Measurements from ENCODE around the gene JUNB.

JUNB gene

DNA sequence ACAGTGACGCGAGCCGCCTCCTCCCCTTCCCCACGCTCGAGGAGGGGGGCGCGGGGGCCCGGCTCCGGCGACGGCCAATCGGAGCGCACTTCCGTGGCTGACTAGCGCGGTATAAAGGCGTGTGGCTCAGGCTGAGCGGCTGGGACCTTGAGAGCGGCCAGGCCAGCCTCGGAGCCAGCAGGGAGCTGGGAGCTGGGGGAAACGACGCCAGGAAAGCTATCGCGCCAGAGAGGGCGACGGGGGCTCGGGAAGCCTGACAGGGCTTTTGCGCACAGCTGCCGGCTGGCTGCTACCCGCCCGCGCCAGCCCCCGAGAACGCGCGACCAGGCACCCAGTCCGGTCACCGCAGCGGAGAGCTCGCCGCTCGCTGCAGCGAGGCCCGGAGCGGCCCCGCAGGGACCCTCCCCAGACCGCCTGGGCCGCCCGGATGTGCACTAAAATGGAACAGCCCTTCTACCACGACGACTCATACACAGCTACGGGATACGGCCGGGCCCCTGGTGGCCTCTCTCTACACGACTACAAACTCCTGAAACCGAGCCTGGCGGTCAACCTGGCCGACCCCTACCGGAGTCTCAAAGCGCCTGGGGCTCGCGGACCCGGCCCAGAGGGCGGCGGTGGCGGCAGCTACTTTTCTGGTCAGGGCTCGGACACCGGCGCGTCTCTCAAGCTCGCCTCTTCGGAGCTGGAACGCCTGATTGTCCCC lies at the start of gene JUNB:
Gene JUNB (plus strand): TSS at position 142 of the 706 bp plus-strand sequence. CDS start 286 bp downstream, at position 428.
- DNase-seq (ENCODE audit: low spot score), result peak; percentile 98

DNA sequence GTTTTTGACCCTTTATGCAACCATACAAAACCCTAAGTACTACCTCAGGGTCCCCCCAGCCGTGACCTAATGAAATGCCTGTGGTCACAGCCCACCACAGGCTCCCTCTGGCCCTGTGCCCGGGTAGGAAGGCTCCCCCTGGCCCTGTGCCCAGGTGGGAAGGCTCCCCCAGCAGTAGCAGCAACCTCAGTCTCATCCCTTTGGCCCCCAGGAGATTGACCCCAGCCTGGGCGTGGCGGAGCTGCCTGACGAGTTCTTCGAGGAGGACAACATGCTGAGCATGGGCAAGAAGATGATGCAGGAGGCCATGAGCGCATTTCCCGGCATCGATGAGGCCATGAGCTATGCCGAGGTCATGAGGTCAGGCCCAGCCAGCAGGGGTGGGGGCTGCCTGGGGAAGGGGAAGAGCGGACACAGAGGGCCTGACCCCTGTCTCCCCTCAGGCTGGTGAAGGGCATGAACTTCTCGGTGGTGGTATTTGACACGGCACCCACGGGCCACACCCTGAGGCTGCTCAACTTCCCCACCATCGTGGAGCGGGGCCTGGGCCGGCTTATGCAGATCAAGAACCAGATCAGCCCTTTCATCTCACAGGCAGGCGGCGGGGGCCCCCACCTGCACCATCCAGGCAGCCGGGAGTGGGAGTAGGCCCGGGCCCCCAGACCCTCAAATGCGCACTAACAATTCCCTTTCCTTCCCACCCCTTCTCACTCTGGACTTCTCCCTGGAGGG lies 46.0 kb upstream of the JUNB start:
- no peak for DNase-seq (ENCODE audit: low spot score)

DNA sequence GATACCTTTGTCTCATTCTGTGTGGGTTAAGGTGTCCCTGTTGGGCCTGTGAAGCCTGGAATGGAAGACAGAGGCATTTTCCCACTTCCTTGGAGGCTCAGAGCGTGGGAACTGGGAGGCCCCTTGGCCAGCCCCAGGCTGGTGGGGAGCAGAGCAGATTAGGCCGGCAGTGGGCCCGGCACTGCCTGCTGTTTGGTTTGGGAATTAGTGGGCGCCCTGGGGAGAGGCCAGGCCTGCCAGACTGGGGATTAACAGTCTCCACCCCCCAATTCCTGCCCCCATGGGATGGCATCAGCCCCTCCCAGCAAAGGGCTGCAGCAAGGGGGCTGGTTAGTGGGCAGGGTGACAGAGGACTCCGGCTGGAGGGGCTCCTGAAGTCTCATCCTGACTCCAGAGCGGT lies 42.8 kb upstream of the JUNB start:
- no peak for DNase-seq (ENCODE audit: low spot score)

DNA sequence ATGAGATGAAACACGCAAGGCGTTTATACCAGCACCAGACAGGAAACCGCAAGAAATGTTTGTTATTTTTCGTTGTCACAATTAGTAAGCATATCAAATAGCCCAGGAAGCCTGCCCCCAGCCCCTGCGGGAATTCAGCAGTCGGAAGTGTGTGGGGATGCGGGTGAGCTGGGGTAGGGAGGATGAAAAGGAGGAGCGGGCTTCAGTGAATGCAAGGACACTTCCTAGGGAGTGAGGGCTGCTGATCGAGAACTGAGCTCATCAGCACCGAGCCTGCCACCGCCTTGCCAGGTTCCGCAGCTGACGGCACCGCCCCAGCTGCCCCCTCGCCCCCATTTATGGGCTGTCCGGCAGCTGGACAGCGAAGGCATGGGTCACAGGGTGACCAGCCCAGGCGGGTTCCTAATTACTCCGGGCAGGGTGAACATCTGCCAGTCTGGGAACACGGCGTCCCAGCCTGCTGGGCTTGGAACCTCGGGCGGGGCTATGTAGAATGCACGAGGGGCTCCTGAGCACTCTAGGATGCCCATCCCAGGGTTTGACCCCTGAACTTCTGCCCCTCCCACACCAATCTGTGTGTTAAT lies 41.3 kb upstream of the JUNB start:
- no peak for DNase-seq (ENCODE audit: low spot score)

DNA sequence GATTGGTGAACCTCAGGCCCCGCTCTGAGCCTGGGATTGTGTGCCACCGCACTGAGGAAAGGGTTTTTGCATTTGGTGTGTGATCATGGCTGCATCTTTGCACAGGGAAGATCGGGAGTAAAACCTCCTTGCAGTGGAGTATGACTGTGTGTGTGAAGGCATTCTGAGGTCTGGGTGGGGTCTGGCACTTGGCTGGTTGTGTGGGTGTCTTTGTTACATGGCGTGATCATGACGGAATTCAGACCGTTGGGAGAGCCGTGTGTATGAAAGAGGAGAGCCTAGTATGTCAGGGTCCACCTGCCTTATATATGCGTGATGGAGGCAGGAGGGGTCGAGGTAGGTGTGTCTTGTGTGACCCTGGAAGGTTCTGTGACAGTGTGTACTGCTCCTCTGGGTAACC lies 40.4 kb upstream of the JUNB start:
- no peak for DNase-seq (ENCODE audit: low spot score)

DNA sequence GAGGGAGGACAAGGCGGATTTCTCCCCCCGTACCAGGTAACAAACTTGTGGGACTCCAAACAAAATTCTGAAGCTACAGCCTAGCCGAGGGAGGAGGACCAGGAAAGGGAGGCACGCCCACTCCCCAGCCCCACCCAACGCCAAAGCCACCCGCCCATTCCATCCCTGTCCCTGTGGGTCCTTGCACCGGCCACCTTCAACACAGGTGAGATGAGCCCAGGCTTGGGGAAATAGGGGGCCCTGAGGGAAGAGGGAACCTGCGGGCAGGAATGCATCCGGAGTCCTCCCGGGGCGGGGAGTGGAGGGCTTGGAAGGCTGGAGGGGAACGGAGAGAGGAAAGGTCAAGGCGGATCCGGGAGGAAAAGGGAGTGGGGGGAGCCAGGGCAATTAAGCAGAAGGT lies 39.7 kb upstream of the JUNB start, which contains the start of gene BEST2:
Gene BEST2 (plus strand): TSS at position 157 of the 400 bp plus-strand sequence. CDS start 802 bp downstream, outside the sequence.
- no peak for DNase-seq (ENCODE audit: low spot score)

DNA sequence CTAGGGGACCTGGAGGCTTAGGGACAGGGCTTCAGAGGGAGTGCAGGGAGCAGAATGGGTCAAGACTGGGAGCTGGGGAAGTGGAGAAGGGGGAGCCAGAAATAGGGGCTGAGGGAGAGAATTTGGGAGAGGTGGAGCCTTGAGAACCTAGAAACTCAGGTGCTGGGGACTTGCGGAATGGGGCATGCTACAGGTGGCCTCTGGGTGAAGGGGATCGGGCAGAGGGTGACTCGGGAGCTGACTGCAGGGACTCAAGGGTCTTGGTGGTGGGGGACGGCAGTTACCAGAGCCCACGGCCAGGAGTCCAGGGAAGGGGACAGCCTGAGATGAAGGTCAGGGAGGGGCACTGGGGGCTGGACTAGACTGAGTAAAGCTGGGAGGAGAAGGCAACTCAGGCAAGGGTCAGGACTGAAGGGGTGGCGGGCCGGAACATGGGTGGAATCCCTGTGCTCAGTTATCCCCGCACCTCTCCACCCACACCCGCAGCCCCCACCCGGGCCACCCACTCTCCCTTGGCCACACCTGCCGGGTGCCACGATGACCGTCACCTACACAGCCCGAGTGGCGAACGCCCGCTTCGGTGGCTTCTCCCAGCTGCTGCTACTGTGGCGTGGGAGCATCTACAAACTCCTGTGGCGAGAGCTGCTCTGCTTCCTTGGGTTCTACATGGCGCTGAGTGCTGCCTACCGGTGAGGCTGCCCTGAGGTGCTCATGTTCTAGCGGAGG lies 39.1 kb upstream of the JUNB start:
- DNase-seq (ENCODE audit: low spot score), result no peak

DNA sequence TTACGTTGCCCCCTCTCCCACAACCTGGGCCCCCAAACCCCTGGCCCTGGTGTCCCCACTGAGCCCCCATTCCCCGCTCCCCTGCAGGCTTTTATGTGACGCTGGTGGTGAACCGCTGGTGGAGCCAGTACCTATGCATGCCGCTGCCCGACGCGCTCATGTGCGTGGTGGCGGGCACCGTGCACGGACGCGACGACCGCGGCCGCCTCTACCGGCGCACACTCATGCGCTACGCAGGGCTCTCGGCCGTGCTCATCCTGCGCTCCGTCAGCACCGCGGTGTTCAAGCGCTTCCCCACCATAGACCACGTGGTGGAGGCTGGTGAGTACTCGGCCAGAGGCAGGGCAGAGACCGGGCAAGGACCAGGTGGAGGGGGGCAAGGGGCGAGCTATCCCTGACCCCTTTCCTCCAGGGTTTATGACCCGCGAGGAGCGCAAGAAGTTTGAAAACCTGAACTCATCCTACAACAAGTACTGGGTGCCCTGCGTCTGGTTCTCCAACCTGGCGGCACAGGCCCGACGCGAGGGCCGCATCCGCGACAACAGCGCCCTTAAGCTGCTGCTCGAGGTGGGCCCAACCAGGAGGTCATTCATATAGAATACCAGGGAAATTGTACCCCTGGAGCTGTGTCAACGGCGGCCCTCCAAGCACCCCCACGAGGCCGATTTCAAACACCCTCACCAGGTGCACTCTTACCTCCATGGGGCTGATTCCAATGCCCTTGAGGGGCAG lies 36.7 kb upstream of the JUNB start:
- no peak for DNase-seq (ENCODE audit: low spot score)

DNA sequence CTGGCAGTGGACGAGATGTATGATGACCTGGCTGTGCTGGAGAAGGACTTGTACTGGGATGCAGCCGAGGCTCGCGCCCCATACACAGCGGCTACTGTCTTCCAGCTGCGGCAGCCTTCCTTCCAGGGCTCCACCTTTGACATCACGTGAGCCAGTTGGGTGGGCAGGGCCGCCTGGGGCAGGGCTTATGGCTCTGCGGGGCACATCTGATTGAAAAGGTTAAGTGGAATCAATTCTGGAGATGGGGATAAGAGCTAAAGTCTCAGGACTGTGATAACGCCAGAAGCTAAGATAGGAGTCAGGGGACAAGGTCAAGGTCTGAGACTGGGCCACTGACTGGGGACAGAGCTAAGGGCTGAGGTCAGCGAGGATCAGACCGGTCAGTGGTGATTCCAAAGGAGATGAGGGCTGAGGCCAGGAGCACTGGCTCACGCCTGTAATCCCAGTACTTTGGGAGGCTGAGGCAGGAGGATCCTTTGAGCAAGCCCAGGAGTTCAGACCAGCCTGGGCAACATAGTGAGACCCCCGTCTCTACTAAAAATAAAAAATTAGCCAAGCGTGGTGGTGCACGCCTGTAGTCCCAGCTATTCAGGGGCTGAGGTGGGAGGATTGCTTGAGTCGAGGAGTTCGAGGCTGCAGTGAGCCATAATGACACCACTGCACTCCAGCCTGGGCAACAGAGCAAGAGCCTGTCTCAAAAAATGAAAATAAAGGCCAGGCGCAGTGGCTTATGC lies 35.0 kb upstream of the JUNB start:
- no peak for DNase-seq (ENCODE audit: low spot score)

DNA sequence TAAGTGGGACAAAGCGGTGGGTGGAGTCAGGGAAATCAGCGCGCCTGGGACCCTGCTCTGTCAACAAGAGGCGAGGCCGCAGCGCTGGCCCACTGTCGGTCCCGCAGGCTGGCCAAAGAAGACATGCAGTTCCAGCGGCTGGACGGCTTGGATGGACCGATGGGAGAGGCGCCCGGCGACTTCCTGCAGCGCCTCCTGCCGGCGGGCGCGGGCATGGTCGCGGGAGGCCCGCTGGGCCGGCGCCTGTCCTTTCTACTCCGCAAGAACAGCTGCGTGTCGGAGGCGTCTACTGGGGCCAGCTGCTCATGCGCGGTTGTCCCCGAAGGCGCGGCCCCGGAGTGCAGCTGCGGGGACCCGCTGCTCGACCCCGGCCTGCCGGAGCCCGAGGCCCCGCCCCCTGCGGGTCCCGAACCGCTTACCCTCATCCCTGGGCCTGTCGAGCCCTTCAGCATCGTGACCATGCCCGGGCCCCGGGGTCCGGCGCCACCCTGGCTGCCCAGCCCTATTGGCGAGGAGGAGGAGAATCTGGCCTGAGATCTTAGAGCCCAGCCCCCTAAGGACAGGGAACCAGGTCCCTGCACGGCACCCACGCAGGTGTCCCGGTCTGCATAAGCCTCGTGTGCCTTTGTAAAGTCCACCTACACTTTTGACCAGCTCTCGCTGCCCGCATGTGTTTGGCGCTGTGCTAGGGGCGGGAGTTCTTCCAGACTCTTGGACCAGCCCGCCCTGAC lies 33.6 kb upstream of the JUNB start:
- peak; percentile 43 for DNase-seq (ENCODE audit: low spot score)

DNA sequence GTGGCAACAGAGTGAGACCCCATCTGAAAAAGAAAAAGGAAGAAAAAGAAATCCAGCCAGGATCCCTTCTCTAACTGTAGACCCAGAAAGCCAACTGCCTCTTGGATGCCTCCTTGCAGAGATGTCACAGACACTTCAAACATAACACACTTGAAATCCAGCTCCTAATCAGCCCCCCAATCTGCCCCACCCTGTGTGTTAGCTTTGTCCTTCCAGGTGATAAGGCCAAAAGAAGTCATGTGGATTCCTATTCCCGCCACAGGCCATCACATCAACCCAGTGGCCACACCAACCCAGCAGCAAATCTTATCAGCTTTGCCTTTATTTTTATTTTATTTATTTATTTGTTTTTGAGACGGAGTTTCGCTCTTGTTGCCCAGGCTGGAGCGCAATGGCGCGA lies 31.6 kb upstream of the JUNB start:
- no peak for DNase-seq (ENCODE audit: low spot score)

DNA sequence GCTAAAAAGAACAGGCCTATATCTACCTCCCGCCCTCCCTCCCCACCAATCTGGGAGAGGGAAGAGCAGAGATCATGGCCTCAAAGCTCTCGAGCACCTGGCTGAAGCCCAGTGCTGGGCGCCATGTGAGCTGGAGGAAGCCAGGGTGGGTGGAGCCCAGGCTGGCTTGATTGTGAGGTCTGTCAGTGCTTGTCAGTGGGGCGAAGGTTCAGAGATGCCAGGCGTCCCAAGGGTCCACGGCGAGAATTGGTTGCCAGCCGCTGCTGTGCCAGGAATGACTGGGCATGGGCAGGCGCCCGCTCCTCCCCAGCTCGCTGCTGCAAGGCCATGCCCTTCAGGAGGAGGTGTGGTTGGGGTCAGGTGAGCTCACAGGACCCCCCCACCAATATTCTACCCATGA lies 28.2 kb upstream of the JUNB start:
- no peak for DNase-seq (ENCODE audit: low spot score)

DNA sequence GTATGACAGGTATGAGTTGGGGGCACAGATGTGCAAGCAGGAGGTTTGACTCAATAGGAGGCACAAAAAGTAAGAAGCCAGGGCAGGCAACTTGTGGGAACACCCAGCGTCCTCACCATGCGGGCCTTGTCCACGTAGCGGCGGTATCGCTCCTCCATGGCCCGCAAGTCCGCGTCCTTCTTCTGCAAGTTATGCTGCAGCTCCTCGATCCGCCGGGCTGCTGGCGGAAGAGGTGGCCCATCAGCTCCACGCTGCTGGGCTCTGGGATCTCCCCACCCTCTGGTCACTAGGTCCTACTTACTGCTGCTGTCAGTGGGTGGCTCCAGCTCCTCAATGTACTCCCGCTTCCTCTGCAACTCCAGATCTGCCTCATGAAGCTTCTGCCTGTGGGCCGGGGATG lies 26.6 kb upstream of the JUNB start:
- no peak for DNase-seq (ENCODE audit: low spot score)

DNA sequence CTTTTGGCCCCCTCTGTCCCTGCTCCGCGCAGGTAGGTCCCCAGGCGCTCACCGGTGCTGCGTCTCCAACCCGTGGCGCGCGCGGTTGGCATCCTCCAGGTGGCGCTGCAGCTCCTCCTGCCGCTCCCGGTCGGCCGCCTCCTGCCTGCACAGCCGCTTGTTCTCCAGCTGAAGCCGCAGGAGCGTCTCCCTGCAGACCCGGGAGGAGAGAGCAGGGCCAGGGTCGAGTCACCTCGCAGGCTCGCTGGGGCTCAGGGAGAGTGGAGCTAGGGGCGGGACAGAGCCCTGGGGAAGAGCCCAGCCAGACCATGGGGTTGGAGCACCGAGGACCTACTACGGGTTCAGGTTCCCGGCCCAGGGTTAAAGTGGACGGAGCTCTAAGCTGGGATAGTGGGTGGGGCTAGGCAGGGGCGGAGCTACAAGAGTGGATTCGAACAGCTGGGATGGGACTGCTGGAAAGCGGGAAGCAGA lies 25.2 kb upstream of the JUNB start:
- peak; percentile 65 for DNase-seq (ENCODE audit: low spot score)

DNA sequence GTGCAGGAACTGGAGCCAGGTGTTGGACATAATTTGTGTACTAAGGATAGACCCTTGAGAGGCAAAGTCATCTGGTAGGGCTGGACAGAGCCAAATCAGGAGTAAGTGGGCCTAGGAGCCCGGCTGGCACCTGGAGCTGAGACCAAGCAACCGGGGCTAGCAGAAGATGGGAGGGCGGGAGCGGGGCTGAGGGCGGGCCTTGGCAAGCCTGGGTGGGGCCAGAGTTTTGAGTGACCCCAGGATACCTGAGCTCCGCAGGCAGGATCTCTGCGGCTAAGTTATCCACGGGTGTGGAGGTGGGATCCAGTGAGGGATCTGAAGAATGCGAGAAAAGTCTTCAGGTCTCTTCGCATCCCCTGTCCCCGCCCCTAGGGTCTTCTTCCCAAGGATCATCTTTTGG lies 24.1 kb upstream of the JUNB start:
- DNase-seq (ENCODE audit: low spot score), result no peak

DNA sequence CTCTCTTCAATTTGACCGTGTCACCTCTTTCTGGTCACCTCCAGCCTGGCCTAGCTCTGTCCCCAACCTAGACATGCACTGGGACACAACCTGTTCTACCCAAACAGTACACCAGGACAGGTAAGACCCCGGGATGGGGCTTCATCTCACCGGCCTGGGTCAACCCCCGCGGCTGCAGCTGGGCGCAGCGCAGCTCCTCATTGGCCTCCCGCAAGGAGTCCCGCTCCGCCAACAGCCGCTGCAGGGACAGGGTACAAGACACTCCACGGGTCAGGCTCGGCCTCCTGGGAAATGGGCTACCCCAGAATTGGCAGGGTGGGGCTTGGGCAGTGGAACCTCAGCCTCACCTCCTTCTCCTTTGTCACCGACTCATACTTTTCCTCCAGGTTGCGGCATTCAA lies 23.6 kb upstream of the JUNB start:
- DNase-seq (ENCODE audit: low spot score), result no peak

DNA sequence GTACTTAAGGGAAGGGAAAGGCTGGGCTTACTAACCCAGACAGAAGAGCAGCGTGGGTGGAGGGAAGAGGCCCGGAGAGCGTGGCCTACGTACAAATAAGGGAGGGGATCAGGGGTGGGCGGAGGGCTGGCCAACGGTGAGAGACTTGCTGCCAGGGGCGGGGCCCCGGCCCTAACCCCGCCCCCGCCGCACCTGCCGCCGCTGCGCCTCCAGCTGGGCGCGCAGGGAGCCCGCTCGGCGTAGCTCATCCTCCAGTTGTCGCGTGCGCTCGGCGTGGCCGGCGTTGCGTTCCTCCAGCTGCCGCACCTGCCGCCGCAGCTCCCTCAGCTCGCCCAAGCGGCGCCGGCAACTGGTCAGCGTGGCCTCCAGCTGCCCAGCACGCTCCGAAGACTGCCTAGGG lies 21.6 kb upstream of the JUNB start:
- DNase-seq (ENCODE audit: low spot score), result peak; percentile 65

DNA sequence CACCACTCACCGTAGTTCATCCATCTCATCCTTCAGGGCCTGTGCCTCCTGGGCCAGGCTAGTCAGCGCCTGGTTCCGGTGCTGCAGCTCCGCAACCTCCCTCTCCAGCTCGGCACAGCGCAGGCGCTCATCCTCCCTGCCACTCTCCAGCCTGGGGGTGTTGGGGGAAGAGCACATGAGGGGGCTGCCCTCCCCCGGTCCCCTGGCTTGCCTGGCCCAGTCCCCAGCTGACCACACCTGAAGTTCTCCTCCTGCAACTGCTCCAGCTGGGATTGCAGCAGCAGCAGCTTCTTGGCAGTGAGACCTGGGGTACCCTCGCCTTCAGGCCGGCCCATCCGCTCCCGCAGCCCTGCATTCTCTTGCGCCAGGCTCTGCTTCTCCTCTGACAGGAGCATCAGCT lies 20.4 kb upstream of the JUNB start:
- DNase-seq (ENCODE audit: low spot score), result no peak

DNA sequence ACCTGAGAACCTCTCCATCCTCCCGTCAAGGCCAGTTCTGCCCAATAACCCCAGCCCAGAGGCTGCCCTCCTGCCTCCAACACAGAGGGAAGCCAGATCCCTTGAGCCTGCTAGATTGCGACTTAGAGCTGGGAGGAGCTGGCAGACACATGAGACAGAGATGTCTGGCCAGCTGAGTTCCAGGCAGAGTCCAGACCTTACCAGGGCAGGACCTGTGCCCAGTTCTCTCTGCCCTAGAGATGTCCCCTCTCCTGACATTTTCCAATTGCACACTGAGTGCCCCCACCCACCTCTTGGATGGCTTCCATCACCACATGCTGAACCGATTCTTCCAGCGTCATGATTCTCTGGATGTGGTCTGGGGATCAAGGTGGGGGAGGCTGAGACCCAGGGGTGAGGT lies 19.0 kb upstream of the JUNB start:
- DNase-seq (ENCODE audit: low spot score), result no peak

DNA sequence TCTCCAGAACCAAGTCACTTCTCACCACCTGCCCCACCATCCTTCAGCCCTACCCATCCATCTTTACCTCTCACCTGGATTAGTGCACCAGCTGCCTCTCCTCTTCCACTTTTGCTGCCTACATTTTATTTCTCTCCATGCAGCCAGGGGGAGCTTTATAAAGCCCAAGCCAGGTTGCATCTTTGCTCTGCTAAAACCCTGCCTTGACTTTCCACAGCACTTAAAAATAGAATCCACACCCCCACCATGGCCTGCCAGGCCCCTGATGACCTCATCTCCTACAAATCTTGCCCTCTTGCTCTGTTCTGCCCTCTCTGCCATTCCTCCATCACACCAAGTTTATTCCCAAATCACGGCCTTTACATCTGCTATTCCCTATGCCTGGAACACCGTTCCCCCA lies 17.7 kb upstream of the JUNB start:
- DNase-seq (ENCODE audit: low spot score), result no peak
